ENCODE data around the gene HLA-DRB5.
"Not testable (repeated sequence)": the region's sequence is repeated elsewhere in the genome, so short reads cannot be mapped to it uniquely, and the experiment has no call there.

Gene HLA-DRB5

GRCh38 chr6:32554116-32554965 lies 24.3 kb upstream of the HLA-DRB5 start:
- intact Hi-C loops (cut with DNase I; ENCODE audit: low total_unique reads): no loop called here
- no peaks in the 10 kb centered on the region for H3K27me3 ChIP-seq
- H3K27ac ChIP-seq: no peak overlapping the region
- H3K9me3 ChIP-seq: no peaks in the 10 kb centered on the region
- TF ChIP-seq CTCF (IDR thresholded peaks at IDR 0.05): no peak
- H3K4me3 ChIP-seq: no peak overlapping the region
- H3K4me1 ChIP-seq: no peaks in the 10 kb centered on the region
- no peaks in the 10 kb centered on the region for H3K36me3 ChIP-seq
- no peak for DNase-seq

- H3K27me3 ChIP-seq: no peaks in the 10 kb centered on the region
- no peak for TF ChIP-seq CTCF (IDR thresholded peaks at IDR 0.05)
- no peaks in the 10 kb centered on the region for H3K36me3 ChIP-seq
- no peak for DNase-seq
- H3K4me3 ChIP-seq: no peak overlapping the region
- intact Hi-C loops (cut with DNase I; ENCODE audit: low total_unique reads): no loop called here
- no peaks in the 10 kb centered on the region for H3K4me1 ChIP-seq
- no peak overlapping the region for H3K27ac ChIP-seq
- no peaks in the 10 kb centered on the region for H3K9me3 ChIP-seq
Observed at GRCh38 chr6:32553037-32553742, 23.1 kb upstream of the HLA-DRB5 start.

GRCh38 chr6:32551410-32551809 lies 21.3 kb upstream of the HLA-DRB5 start:
- no peak overlapping the region for H3K4me3 ChIP-seq
- no peaks in the 10 kb centered on the region for H3K36me3 ChIP-seq
- no peaks in the 10 kb centered on the region for H3K4me1 ChIP-seq

GRCh38 chr6:32539839-32540238 lies 9.8 kb upstream of the HLA-DRB5 start:
- Histone ChIP-seq H3K4me3 (no peak overlapping the region), H3K36me3 (no peaks in the 10 kb centered on the region), H3K9me3 (no peaks in the 10 kb centered on the region), H3K4me1 (no peaks in the 10 kb centered on the region), H3K27me3 (no peaks in the 10 kb centered on the region), H3K27ac (no peak overlapping the region)
- no peak for TF ChIP-seq CTCF (IDR thresholded peaks at IDR 0.05)
- intact Hi-C loops (cut with DNase I; ENCODE audit: low total_unique reads): loop anchor here (10.0 kb wide), 1 partner anchor 45 kb away; the partner anchor contains the start of gene HLA-DRB1
- no peak for DNase-seq

More at GRCh38 chr6:32551410-32551809, 21.3 kb upstream of the HLA-DRB5 start:
- TF ChIP-seq CTCF (IDR thresholded peaks at IDR 0.05): no peak
- intact Hi-C loops (cut with DNase I; ENCODE audit: low total_unique reads): no loop called here
- Histone ChIP-seq H3K9me3 (no peaks in the 10 kb centered on the region), H3K27me3 (no peaks in the 10 kb centered on the region), H3K27ac (no peak overlapping the region)
- DNase-seq: no peak

- DNase-seq, H3K27me3 ChIP-seq, H3K27ac ChIP-seq, H3K4me1 ChIP-seq, H3K9me3 ChIP-seq, H3K4me3 ChIP-seq, H3K36me3 ChIP-seq: not testable (repeated sequence)
- intact Hi-C loops (cut with DNase I; ENCODE audit: low total_unique reads): loop anchor here (10.0 kb wide), 1 partner anchor 54 kb away; the partner anchor contains the start of gene HLA-DRB1
Observed at GRCh38 chr6:32530431-32530793, 325 bp upstream of the HLA-DRB5 start.

Measured in tibial artery (tissue), 4 donors.